CD14-positive monocyte (primary cell): ENCODE results near the gene KSR2. TPM values are rescaled to one million over a fixed set of nuclear protein-coding genes. Genes with fewer than 3 reads are reported as not detected.

ENCODE experiments used
- DNase-seq, 3 donors: peaks; one replicate each; pipeline ENCODE4 v3.0.0-alpha.2; 2011 to 2022
- H2AFZ ChIP-seq: 2 replicates; pipeline ENCODE4 v1.6.0; 2012; ENCODE audit warnings: mild to moderate bottlenecking, low read depth, low read length, inconsistent platforms; ENCODE audit not compliant: insufficient read depth, poor library complexity, severe bottlenecking
- H3K27ac ChIP-seq, 2 donors: 1 replicate in 1 of 2; 2 replicates in 1 of 2; pipeline ENCODE4 v1.5.1; 2012 to 2013; ENCODE audit warnings: low read length in 2 of 2, control low read depth in 1 of 2, inconsistent platforms in 1 of 2, low read depth in 1 of 2, mild to moderate bottlenecking in 1 of 2
- H3K27me3 ChIP-seq, 2 donors: one replicate each; pipeline versions ENCODE4 v1.6.0 to v1.6.1; 2011 to 2013; ENCODE audit warnings: low read length in 2 of 2; ENCODE audit not compliant: control insufficient read depth in 2 of 2, insufficient read depth in 2 of 2
- H3K36me3 ChIP-seq, 2 donors: replicated peaks in 1 of 2; 1 replicate in 1 of 2; 2 replicates in 1 of 2; pipeline versions ENCODE4 v1.5.1 to v1.6.1; 2012 to 2013; ENCODE audit warnings: low read length in 2 of 2, control low read depth in 1 of 2, inconsistent platforms in 1 of 2, mild to moderate bottlenecking in 1 of 2; ENCODE audit not compliant: insufficient read depth in 2 of 2, control insufficient read depth in 1 of 2
- H3K4me1 ChIP-seq, 2 donors: 1 replicate in 1 of 2; 2 replicates in 1 of 2; pipeline versions ENCODE4 v1.5.1 to v1.6.1; 2012 to 2013; ENCODE audit warnings: low read length in 2 of 2, control low read depth in 1 of 2, inconsistent platforms in 1 of 2, mild to moderate bottlenecking in 1 of 2, moderate library complexity in 1 of 2; ENCODE audit not compliant: insufficient read depth in 2 of 2, control insufficient read depth in 1 of 2
- H3K4me2 ChIP-seq: replicated peaks from 2 replicates; pipeline ENCODE3; 2012; ENCODE audit warnings: low read length, moderate library complexity, mild to moderate bottlenecking; ENCODE audit not compliant: poor library complexity, severe bottlenecking; ENCODE audit errors: extremely low read depth
- H3K4me3 ChIP-seq, 3 experiments: fragments of 200-600 bp in 1 of 3; sonication (generic) in 1 of 3; replicated peaks in 1 of 3; 1 replicate in 2 of 3; 2 replicates in 1 of 3; pipeline ENCODE4 v1.5.1; 2011 to 2013; ENCODE audit warnings: low read length in 3 of 3, mild to moderate bottlenecking in 3 of 3, control low read depth in 2 of 3, low read depth in 2 of 3, inconsistent platforms in 1 of 3, moderate library complexity in 1 of 3
- H3K79me2 ChIP-seq: 2 replicates; pipeline ENCODE4 v1.6.0; 2012; ENCODE audit warnings: mild to moderate bottlenecking, control low read depth, inconsistent platforms, low read length, moderate library complexity; ENCODE audit not compliant: insufficient read depth
- H3K9ac ChIP-seq: 2 replicates; pipeline ENCODE4 v1.6.0; 2017; ENCODE audit warnings: low read length, mild to moderate bottlenecking; ENCODE audit not compliant: insufficient read depth, poor library complexity, severe bottlenecking
- H3K9me3 ChIP-seq, 2 donors: replicated peaks in 1 of 2; 1 replicate in 1 of 2; 2 replicates in 1 of 2; pipeline versions ENCODE4 v1.5.1 to v1.6.1; 2012 to 2013; ENCODE audit warnings: low read length in 2 of 2, control low read depth in 1 of 2; ENCODE audit not compliant: control insufficient read depth in 1 of 2, insufficient read depth in 1 of 2
- H4K20me1 ChIP-seq: 2 replicates; pipeline ENCODE4 v1.6.0; 2012; ENCODE audit warnings: mild to moderate bottlenecking, low read length, control low read depth, moderate library complexity; ENCODE audit not compliant: insufficient read depth
- H3K27ac Mint-ChIP-seq, 7 donors: one replicate each; pipeline ENCODE4 v1.8.0; 2020; ENCODE audit warnings: mild to moderate bottlenecking in 7 of 7, mixed read lengths in 7 of 7, moderate library complexity in 6 of 7, inconsistent platforms in 2 of 7
- H3K27me3 Mint-ChIP-seq, 3 donors: one replicate each; pipeline ENCODE4 v1.8.0; 2021 to 2022; ENCODE audit warnings: low read depth in 3 of 3, mild to moderate bottlenecking in 3 of 3, mixed read lengths in 3 of 3, moderate library complexity in 3 of 3, inconsistent platforms in 1 of 3
- H3K36me3 Mint-ChIP-seq, 2 donors: one replicate each; pipeline ENCODE4 v1.8.0; 2020; ENCODE audit warnings: mixed read lengths in 2 of 2, inconsistent platforms in 1 of 2, mild to moderate bottlenecking in 1 of 2
- H3K4me1 Mint-ChIP-seq: one replicate; pipeline ENCODE4 v1.8.0; 2020; ENCODE audit warnings: mild to moderate bottlenecking, mixed read lengths
- H3K4me3 Mint-ChIP-seq, 2 donors: one replicate each; pipeline ENCODE4 v1.8.0; 2020; ENCODE audit warnings: mild to moderate bottlenecking in 2 of 2, mixed read lengths in 2 of 2, moderate library complexity in 1 of 2
- H3K9me3 Mint-ChIP-seq, 7 donors: one replicate each; pipeline ENCODE4 v1.8.0; 2020 to 2022; ENCODE audit warnings: mixed read lengths in 7 of 7, mild to moderate bottlenecking in 6 of 7, moderate library complexity in 6 of 7, inconsistent platforms in 2 of 7
- WGBS: methylation state at CpG from one replicate; pipeline ENCODE4 v1.1.5; 2013; ENCODE audit warnings: missing lambda C conversion rate; ENCODE audit not compliant: insufficient coverage; 5-methylcytosine and 5-hydroxymethylcytosine counted together
- intact Hi-C, 2 donors: fragments of 100-400 bp; cut with micrococcal nuclease; formaldehyde crosslinking; loops; one replicate each; pipeline versions ENCODE4 v1.15.0 to v1.15.1; 2023
- polyA plus RNA-seq, 3 donors: library from polyadenylated mRNA; depleted of rRNA in 1 of 3; unstranded in 2 of 3; stranded (reverse) in 1 of 3; fragments of 300-500 nt in 2 of 3; fragments of >200 nt in 1 of 3; fragmentation: Illumina TruSeq in 2 of 3; gene quantifications; 1 replicate in 2 of 3; 2 replicates in 1 of 3; pipeline ENCODE4 v1.2.3, GENCODE V29; 2012 to 2021
- TF ChIP-seq, protein P1 (sequence below): fragments of 200-600 bp; IDR thresholded peaks from one replicate; pipeline ENCODE4 v1.8.0; 2022; ENCODE audit warnings: antibody characterized with exemption, mild to moderate bottlenecking

The KSR2 gene
- polyA plus RNA-seq, 3 donors: not detected

DNA sequence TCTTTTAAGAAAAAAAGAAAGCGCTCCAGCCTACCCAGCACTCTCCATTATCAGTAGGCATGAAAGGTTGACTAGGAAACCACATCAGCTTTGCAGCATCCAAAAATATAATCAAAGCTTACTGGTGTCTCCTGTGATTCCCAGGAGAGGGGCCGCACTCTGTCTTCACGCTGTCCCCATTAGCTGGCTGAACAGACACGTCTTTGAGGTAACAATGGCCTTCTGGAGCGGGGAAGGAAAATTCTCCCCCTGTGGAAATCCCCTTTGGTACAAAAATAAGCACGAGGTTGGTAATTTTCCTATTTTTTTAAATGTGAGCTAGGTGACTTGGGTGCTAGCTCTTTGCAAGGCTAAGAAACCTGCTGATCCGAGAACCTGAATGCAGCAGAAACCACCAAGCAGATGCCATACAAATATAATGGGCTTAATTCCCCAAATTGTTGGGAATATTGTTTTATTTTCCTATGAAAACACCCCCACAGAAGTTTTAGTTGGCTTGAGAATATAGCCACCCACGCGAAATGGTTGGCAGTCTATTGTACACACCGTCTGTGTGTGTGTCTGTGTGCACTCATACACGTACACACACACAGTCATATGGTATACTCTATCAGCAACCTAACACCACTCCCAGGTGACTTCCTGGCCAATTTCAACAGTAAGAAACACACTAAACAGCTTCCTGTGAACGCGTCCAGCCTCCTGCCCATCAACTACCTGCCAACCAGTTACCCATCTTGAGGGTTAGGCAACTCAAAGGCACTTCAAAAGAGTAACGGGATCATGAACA is 71.2 kb downstream of the KSR2 start:
- H4K20me1 ChIP-seq: no peaks in the 10 kb centered on the region
- Mint-ChIP-seq H3K27ac (no peak overlapping the region), H3K36me3 (no peaks in the 10 kb centered on the region), H3K4me1 (no peaks in the 10 kb centered on the region), H3K9me3 (peaks cover 2 to 27% (median 5%) of the 10 kb centered on the region in 7 donors), H3K4me3 (no peak overlapping the region), H3K27me3 (peaks cover 0 to 9% (median 0%) of the 10 kb centered on the region in 3 donors)
- intact Hi-C loops: no loop called here
- TF ChIP-seq, protein P1, sequence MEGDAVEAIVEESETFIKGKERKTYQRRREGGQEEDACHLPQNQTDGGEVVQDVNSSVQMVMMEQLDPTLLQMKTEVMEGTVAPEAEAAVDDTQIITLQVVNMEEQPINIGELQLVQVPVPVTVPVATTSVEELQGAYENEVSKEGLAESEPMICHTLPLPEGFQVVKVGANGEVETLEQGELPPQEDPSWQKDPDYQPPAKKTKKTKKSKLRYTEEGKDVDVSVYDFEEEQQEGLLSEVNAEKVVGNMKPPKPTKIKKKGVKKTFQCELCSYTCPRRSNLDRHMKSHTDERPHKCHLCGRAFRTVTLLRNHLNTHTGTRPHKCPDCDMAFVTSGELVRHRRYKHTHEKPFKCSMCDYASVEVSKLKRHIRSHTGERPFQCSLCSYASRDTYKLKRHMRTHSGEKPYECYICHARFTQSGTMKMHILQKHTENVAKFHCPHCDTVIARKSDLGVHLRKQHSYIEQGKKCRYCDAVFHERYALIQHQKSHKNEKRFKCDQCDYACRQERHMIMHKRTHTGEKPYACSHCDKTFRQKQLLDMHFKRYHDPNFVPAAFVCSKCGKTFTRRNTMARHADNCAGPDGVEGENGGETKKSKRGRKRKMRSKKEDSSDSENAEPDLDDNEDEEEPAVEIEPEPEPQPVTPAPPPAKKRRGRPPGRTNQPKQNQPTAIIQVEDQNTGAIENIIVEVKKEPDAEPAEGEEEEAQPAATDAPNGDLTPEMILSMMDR: no peak
- no peak overlapping the region for H3K4me2 ChIP-seq
- WGBS: 87% methylated on average over 5 of the region's 14 CpGs
- no peak for DNase-seq
- no peaks in the 10 kb centered on the region for H3K4me1 ChIP-seq
- no peak overlapping the region for H2AFZ ChIP-seq
- H3K36me3 ChIP-seq: no peaks in the 10 kb centered on the region
- no peaks in the 10 kb centered on the region for H3K79me2 ChIP-seq
- peaks cover 0 to 8% of the 10 kb centered on the region in 2 donors for H3K9me3 ChIP-seq
- H3K4me3 ChIP-seq: no peak overlapping the region
- H3K27ac ChIP-seq: no peak overlapping the region
- no peak overlapping the region for H3K9ac ChIP-seq
- H3K27me3 ChIP-seq: no peaks in the 10 kb centered on the region

DNA sequence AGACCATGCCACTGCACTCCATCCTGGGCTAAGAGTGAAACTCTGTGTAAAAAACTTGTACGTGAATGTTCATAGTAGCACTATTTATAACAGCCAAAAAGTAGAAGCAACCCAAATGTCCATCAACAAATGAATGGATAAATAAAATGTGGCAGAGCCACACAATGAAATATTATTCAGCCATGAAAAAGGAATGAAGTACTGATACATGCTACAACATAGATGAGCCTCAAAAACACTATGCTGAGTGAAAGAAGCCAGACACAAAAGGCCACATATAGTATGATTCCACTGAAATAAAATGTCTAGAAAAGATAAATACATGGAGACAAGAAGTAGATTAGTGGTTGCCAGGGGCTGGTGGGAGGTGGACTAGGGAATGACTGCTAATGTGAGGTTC is 72.8 kb downstream of the KSR2 start:
- Histone ChIP-seq H3K4me1 (no peaks in the 10 kb centered on the region), H3K27ac (no peak overlapping the region), H3K79me2 (no peaks in the 10 kb centered on the region), H3K9ac (no peak overlapping the region), H3K36me3 (no peaks in the 10 kb centered on the region), H2AFZ (no peak overlapping the region), H3K4me2 (no peak overlapping the region), H4K20me1 (no peaks in the 10 kb centered on the region), H3K4me3 (no peak overlapping the region), H3K9me3 (peaks cover 0 to 8% of the 10 kb centered on the region in 2 donors), H3K27me3 (no peaks in the 10 kb centered on the region)
- no peak for DNase-seq
- TF ChIP-seq, protein P1: no peak
- Mint-ChIP-seq H3K27me3 (peaks cover 0 to 7% (median 0%) of the 10 kb centered on the region in 3 donors), H3K27ac (no peak overlapping the region), H3K36me3 (no peaks in the 10 kb centered on the region), H3K4me1 (no peaks in the 10 kb centered on the region), H3K4me3 (no peak overlapping the region), H3K9me3 (peaks cover 5 to 27% (median 5%) of the 10 kb centered on the region in 7 donors)
- WGBS: no CpG with 5 or more reads among the region's 1 CpG
- intact Hi-C loops: no loop called here
